Keratinocyte (primary cell): Measurements from ENCODE around the gene KCNA3. TPM values are rescaled to one million over a fixed set of nuclear protein-coding genes. Genes with fewer than 3 reads are reported as not detected.

Source experiments
- DNase-seq: peaks from one replicate; pipeline ENCODE4 v3.0.0-alpha.2; 2011; ENCODE audit warnings: low read depth, missing footprints, low spot score
- FAIRE-seq: peaks from 2 replicates; lab custom pipeline; 2011; peaks lifted over from hg19 to GRCh38; lab: Jason Lieb, UNC
- H2AFZ ChIP-seq: 2 replicates; pipeline ENCODE4 v1.6.0; 2012; ENCODE audit warnings: low read length, control low read depth, inconsistent platforms; ENCODE audit not compliant: control insufficient read depth
- H3K27ac ChIP-seq: 2 replicates; pipeline ENCODE4 v1.5.1; 2011; ENCODE audit warnings: low read length; ENCODE audit not compliant: control insufficient read depth, insufficient read depth
- H3K27me3 ChIP-seq: 3 replicates; pipeline ENCODE4 v1.6.0; 2011; ENCODE audit warnings: low read length; ENCODE audit not compliant: control insufficient read depth, insufficient read depth; ENCODE audit errors: extremely low read depth
- H3K36me3 ChIP-seq, 2 experiments: 2 replicates in 1 of 2; 3 replicates in 1 of 2; pipeline ENCODE4 v1.5.1; 2011; ENCODE audit warnings: low read length in 2 of 2, mild to moderate bottlenecking in 1 of 2; ENCODE audit not compliant: control insufficient read depth in 2 of 2, insufficient read depth in 2 of 2; ENCODE audit errors: extremely low read depth in 1 of 2
- H3K4me1 ChIP-seq: 3 replicates; pipeline ENCODE4 v1.5.1; 2011; ENCODE audit warnings: low read length; ENCODE audit not compliant: control insufficient read depth, insufficient read depth; ENCODE audit errors: extremely low read depth
- H3K4me2 ChIP-seq: 3 replicates; pipeline ENCODE4 v1.6.0; 2011; ENCODE audit warnings: low read depth, low read length; ENCODE audit not compliant: control insufficient read depth, insufficient read depth; ENCODE audit errors: extremely low read depth
- H3K4me3 ChIP-seq, 3 experiments: fragments of 200-600 bp in 1 of 3; sonication (generic) in 1 of 3; 2 replicates in 2 of 3; 3 replicates in 1 of 3; pipeline ENCODE4 v1.5.1; 2011 to 2016; ENCODE audit warnings: low read length in 3 of 3, mild to moderate bottlenecking in 3 of 3, control low read depth in 2 of 3, inconsistent platforms in 1 of 3, low read depth in 1 of 3, mixed read lengths in 1 of 3, mixed run types in 1 of 3, moderate library complexity in 1 of 3; ENCODE audit not compliant: control insufficient read depth in 2 of 3, insufficient read depth in 2 of 3; ENCODE audit errors: extremely low read depth in 1 of 3
- H3K79me2 ChIP-seq: 2 replicates; pipeline ENCODE4 v1.6.0; 2012; ENCODE audit warnings: low read length; ENCODE audit not compliant: control insufficient read depth, insufficient read depth
- H3K9ac ChIP-seq: 3 replicates; pipeline ENCODE4 v1.6.0; 2011; ENCODE audit warnings: low read length; ENCODE audit not compliant: control insufficient read depth, insufficient read depth; ENCODE audit errors: extremely low read depth
- H3K9me1 ChIP-seq: 3 replicates; pipeline ENCODE4 v1.6.0; 2011; ENCODE audit warnings: low read length; ENCODE audit not compliant: control insufficient read depth, insufficient read depth; ENCODE audit errors: extremely low read depth
- H3K9me3 ChIP-seq: 2 replicates; pipeline ENCODE4 v1.5.1; 2012; ENCODE audit warnings: low read depth, low read length; ENCODE audit not compliant: control insufficient read depth
- H4K20me1 ChIP-seq: 3 replicates; pipeline ENCODE4 v1.6.0; 2011; ENCODE audit warnings: low read length; ENCODE audit not compliant: control insufficient read depth, insufficient read depth; ENCODE audit errors: extremely low read depth
- EZH2 ChIP-seq: IDR thresholded peaks from one replicate; pipeline ENCODE4 v1.6.1; 2012; ENCODE audit warnings: inconsistent platforms, mild to moderate bottlenecking, low read length, moderate library complexity
- dilution Hi-C: fragments of 300-500 bp; cut with MboI; formaldehyde crosslinking; loops from one replicate; pipeline ENCODE4 v1.7.0; 2020; ENCODE audit warnings: low sequenced_read_pairs; ENCODE audit not compliant: extremely low pct_ligation_motif_present
- polyA plus RNA-seq, 5 experiments: library from polyadenylated mRNA; depleted of rRNA in 3 of 5; stranded (reverse) in 3 of 5; stranded (forward) in 1 of 5; unstranded in 1 of 5; fragments of >200 nt; gene quantifications; 1 replicate in 1 of 5; 2 replicates in 3 of 5; 3 replicates in 1 of 5; pipeline versions ENCODE4 v1.2.1 to v1.2.3, GENCODE V29; 2011 to 2012; ENCODE audit warnings: missing spikeins in 2 of 5, low read depth in 1 of 5, low replicate concordance in 1 of 5
- TF ChIP-seq, protein P1 (sequence below), 3 experiments: IDR thresholded peaks in 1 of 3; conservative IDR thresholded peaks in 1 of 3; optimal IDR thresholded peaks in 1 of 3; 2 replicates in 2 of 3; 3 replicates in 1 of 3; pipeline versions ENCODE3 to v1.5.1; 2011; ENCODE audit warnings: low read length in 3 of 3, mild to moderate bottlenecking in 3 of 3, moderate library complexity in 2 of 3, control low read depth in 1 of 3, inconsistent platforms in 1 of 3; ENCODE audit not compliant: insufficient read depth in 2 of 3; ENCODE audit errors: extremely low read depth in 1 of 3

The KCNA3 gene
- polyA plus RNA-seq, 1 donor (not counting 4 experiments of a cell fraction or from before 2014, with no cell fraction given): not detected

DNA sequence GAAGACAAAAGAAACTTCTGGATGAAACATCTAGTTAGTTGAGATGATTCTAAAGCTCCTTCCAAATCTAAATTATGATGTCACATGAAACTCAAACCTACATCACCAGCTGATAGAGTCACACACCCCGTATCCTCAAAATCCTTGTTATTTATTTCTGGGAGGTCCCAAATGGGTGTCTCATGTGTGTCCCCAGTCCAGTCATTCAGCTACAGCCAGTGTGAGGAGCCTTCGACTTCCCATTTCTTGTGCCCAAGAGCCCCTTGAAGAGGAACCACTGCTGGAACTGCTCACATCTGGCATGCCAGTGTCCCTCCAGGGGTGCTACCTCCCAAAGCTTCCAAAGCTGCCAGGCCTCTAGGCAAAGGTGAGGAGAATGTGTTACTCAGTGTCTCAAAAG is 32.5 kb upstream of the KCNA3 start:
- Histone ChIP-seq H3K4me2 (no peak overlapping the region), H3K4me3 (no peak overlapping the region), H3K4me1 (no peaks in the 10 kb centered on the region), H3K27ac (no peak overlapping the region), H3K9me1 (no peaks in the 10 kb centered on the region), H3K36me3 (no peaks in the 10 kb centered on the region), H2AFZ (no peak overlapping the region), H4K20me1 (no peaks in the 10 kb centered on the region), H3K27me3 (no peaks in the 10 kb centered on the region), H3K9ac (no peak overlapping the region), H3K9me3 (no peaks in the 10 kb centered on the region), H3K79me2 (no peaks in the 10 kb centered on the region)
- no peak for FAIRE-seq
- TF ChIP-seq EZH2: no peak
- TF ChIP-seq, protein P1, sequence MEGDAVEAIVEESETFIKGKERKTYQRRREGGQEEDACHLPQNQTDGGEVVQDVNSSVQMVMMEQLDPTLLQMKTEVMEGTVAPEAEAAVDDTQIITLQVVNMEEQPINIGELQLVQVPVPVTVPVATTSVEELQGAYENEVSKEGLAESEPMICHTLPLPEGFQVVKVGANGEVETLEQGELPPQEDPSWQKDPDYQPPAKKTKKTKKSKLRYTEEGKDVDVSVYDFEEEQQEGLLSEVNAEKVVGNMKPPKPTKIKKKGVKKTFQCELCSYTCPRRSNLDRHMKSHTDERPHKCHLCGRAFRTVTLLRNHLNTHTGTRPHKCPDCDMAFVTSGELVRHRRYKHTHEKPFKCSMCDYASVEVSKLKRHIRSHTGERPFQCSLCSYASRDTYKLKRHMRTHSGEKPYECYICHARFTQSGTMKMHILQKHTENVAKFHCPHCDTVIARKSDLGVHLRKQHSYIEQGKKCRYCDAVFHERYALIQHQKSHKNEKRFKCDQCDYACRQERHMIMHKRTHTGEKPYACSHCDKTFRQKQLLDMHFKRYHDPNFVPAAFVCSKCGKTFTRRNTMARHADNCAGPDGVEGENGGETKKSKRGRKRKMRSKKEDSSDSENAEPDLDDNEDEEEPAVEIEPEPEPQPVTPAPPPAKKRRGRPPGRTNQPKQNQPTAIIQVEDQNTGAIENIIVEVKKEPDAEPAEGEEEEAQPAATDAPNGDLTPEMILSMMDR (optimal IDR thresholded peaks at IDR 0.05 in 1 of 3, IDR thresholded peaks at IDR 0.05 in 1 of 3, conservative IDR thresholded peaks at IDR 0.05 in 1 of 3; ENCODE audit: extremely low read depth in 1 of 3, insufficient read depth in 2 of 3, low read length in 3 of 3): no peak
- no peak for DNase-seq
- dilution Hi-C loops: no loop called here

DNA sequence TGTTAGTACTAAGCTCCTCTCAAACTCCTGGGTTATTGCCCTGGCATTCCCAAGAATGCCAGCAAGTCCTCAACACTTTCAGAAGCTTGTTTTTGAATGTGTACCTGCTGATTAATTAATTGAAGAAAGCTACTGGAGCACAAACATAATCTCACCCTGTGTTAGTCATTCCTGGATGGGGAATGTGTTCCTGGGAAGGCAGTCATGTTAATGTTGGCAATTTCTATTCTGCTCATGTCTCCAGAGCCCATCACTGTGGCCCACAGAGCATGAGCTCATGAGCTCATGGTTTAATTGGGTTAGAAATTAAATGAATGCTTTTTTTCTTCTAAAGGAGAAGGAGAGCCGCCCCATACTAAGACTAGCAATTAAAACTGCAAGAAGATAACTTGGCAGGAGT is 31.9 kb upstream of the KCNA3 start:
- H3K27ac ChIP-seq: no peak overlapping the region
- dilution Hi-C loops: no loop called here
- no peak overlapping the region for H2AFZ ChIP-seq
- no peak for FAIRE-seq
- DNase-seq: no peak
- H3K4me1 ChIP-seq: no peaks in the 10 kb centered on the region
- no peaks in the 10 kb centered on the region for H3K79me2 ChIP-seq
- H3K36me3 ChIP-seq: no peaks in the 10 kb centered on the region
- no peaks in the 10 kb centered on the region for H4K20me1 ChIP-seq
- no peak overlapping the region for H3K9ac ChIP-seq
- no peak for TF ChIP-seq EZH2
- TF ChIP-seq, protein P1 (optimal IDR thresholded peaks at IDR 0.05 in 1 of 3, IDR thresholded peaks at IDR 0.05 in 1 of 3, conservative IDR thresholded peaks at IDR 0.05 in 1 of 3; ENCODE audit: extremely low read depth in 1 of 3, insufficient read depth in 2 of 3, low read length in 3 of 3): no peak
- H3K9me1 ChIP-seq: no peaks in the 10 kb centered on the region
- no peaks in the 10 kb centered on the region for H3K9me3 ChIP-seq
- no peak overlapping the region for H3K4me3 ChIP-seq
- no peaks in the 10 kb centered on the region for H3K27me3 ChIP-seq
- H3K4me2 ChIP-seq: no peak overlapping the region
